ENCODE results near the gene PPP2R3B. TPM values are rescaled to one million over a fixed set of nuclear protein-coding genes. Genes with fewer than 3 reads are reported as not detected.

PPP2R3B gene
- total and polyA plus RNA-seq, 2 of the 13 experiments (the other 11 are each of a cell fraction or from before 2014, with no cell fraction given), result 17.0 to 21.4 TPM

DNA sequence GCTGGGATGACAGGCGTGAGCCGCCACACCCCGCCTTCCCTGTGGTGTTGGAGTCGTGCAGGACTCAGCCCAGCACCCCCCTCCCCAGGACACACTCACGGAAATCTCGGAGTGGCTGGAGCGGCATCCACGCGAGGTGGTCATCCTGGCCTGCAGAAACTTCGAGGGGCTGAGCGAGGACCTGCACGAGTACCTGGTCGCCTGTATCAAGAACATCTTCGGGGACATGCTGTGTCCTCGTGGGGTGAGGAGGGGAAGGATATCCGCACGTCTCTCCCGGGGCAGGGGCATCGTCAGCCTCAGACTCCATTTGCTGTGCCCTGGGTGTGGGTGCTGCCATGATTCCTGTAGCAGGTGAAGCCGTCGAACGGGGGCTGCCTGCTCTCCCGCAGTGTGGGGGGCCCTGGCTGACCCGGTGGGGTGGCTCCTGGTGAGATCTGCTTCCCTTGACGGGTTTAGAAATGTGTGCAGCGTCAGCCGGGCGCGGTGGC is 95.3 kb downstream of the PPP2R3B start:
- peaks cover 40% of the 10 kb centered on the region; the same call in 1 of the 2 replicates for H4K20me1 ChIP-seq (ENCODE audit: insufficient read depth, low read length)
- TF ChIP-seq, protein P1, sequence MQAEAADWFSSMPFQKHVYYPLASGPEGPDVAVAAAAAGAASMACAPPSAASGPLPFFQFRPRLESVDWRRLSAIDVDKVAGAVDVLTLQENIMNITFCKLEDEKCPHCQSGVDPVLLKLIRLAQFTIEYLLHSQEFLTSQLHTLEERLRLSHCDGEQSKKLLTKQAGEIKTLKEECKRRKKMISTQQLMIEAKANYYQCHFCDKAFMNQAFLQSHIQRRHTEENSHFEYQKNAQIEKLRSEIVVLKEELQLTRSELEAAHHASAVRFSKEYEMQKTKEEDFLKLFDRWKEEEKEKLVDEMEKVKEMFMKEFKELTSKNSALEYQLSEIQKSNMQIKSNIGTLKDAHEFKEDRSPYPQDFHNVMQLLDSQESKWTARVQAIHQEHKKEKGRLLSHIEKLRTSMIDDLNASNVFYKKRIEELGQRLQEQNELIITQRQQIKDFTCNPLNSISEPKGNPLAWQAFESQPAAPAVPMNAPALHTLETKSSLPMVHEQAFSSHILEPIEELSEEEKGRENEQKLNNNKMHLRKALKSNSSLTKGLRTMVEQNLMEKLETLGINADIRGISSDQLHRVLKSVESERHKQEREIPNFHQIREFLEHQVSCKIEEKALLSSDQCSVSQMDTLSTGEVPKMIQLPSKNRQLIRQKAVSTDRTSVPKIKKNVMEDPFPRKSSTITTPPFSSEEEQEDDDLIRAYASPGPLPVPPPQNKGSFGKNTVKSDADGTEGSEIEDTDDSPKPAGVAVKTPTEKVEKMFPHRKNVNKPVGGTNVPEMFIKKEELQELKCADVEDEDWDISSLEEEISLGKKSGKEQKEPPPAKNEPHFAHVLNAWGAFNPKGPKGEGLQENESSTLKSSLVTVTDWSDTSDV (CRISPR knock-in tag; IDR thresholded peaks at IDR 0.05), result no peak
- TF ChIP-seq HNRNPL (IDR thresholded peaks at IDR 0.05; ENCODE audit: low read depth, low read length), result 0 out of 2 replicates have a peak, but pooled peaks have one; percentile 2
- no peak for TF ChIP-seq NR2F6 (IDR thresholded peaks at IDR 0.05)
- TF ChIP-seq NR2F6 (CRISPR knock-in tag; IDR thresholded peaks at IDR 0.05), result no peak
- TF ChIP-seq AGO2 (optimal IDR thresholded peaks at IDR 0.05; ENCODE audit: low read depth, low read length), result peak; percentile 66
- peak; percentile 16 for TF ChIP-seq RBM22 (optimal IDR thresholded peaks at IDR 0.05; ENCODE audit: low read length)
- no peak overlapping the region for H3K4me2 ChIP-seq (ENCODE audit: low read depth, low read length)
- ATAC-seq (no peak), DNase-seq (ENCODE audit: low spot score) (no peak), FAIRE-seq (no peak)
- peaks cover 2% of the 10 kb centered on the region for H3K79me2 ChIP-seq (ENCODE audit: insufficient read depth, low read length)
- no peak overlapping the region for H3K27ac ChIP-seq (ENCODE audit: extremely low read length, insufficient read depth, low read length)
- ChIA-PET CTCF (ENCODE audit: low intra/inter-chr PET ratio, low total read pairs) (no interaction called here), POLR2A (no interaction called here)
- peaks cover 29 to 66% of the 10 kb centered on the region in 2 experiments for H3K36me3 ChIP-seq (replicated peaks in 1 of 2; ENCODE audit: control insufficient read depth in 1 of 2, insufficient read depth in 2 of 2, low read length in 2 of 2)
- H3K9me3 ChIP-seq (ENCODE audit: low read length), result no peaks in the 10 kb centered on the region
- WGBS (ENCODE audit: low lambda C conversion rate), result 99% methylated on average over 21 of the region's 29 CpGs
- intact Hi-C loops (cut with micrococcal nuclease; ENCODE audit: unreplicated experiment) (no loop called here), in situ Hi-C loops (cut with HindIII; ENCODE audit: extremely low pct_ligation_motif_present, low pct_unique_long_range_greater_than_20kb) (no loop called here)
- no peak overlapping the region for H3K9ac ChIP-seq (ENCODE audit: insufficient read depth, low read depth, low read length)
- no peak overlapping the region for H2AFZ ChIP-seq (ENCODE audit: low read length)
- H3K4me1 ChIP-seq (ENCODE audit: insufficient read depth, low read length), result peaks cover 4% of the 10 kb centered on the region; the same call in 1 of the 2 replicates
- H3K27me3 ChIP-seq (ENCODE audit: control insufficient read depth in 1 of 2, insufficient read depth in 2 of 2, low read length in 2 of 2), result no peaks in the 10 kb centered on the region
- no peak overlapping the region for H3K4me3 ChIP-seq (replicated peaks in 1 of 3; ENCODE audit: insufficient read depth in 1 of 3, low read depth in 2 of 3, low read length in 3 of 3)
- BruUV-seq (replicated peaks), result no TSS peak

All from HepG2 (cell line).